Fibroblast of lung (primary cell): ENCODE measurements around the gene NUBPL. TPM values are rescaled to one million over a fixed set of nuclear protein-coding genes. Genes with fewer than 3 reads are reported as not detected.

ENCODE experiments used
- DNase-seq, 2 donors: peaks; one replicate each; pipeline versions ENCODE4 v3.0.0 to v3.0.0-alpha.2; 2010; ENCODE audit warnings: low read depth in 2 of 2
- H2AFZ ChIP-seq: 2 replicates; pipeline ENCODE4 v1.5.1; 2012; ENCODE audit warnings: low read length, control low read depth, inconsistent platforms
- H3K27ac ChIP-seq: 2 replicates; pipeline ENCODE4 v1.5.1; 2011; ENCODE audit warnings: low read length, control low read depth; ENCODE audit not compliant: insufficient read depth
- H3K27me3 ChIP-seq: 2 replicates; pipeline ENCODE4 v1.5.1; 2011; ENCODE audit warnings: mild to moderate bottlenecking, low read length; ENCODE audit not compliant: control insufficient read depth, insufficient read depth
- H3K36me3 ChIP-seq: 2 replicates; pipeline ENCODE4 v1.5.1; 2011; ENCODE audit warnings: low read length; ENCODE audit not compliant: control insufficient read depth, insufficient read depth
- H3K4me1 ChIP-seq: 2 replicates; pipeline ENCODE4 v1.5.1; 2011; ENCODE audit warnings: low read length; ENCODE audit not compliant: control insufficient read depth, insufficient read depth; ENCODE audit errors: extremely low read depth
- H3K4me2 ChIP-seq: 2 replicates; pipeline ENCODE4 v1.5.1; 2011; ENCODE audit warnings: low read length, control low read depth; ENCODE audit not compliant: insufficient read depth; ENCODE audit errors: extremely low read depth
- H3K4me3 ChIP-seq, 4 experiments: fragments of 200-600 bp in 1 of 4; sonication (generic) in 1 of 4; replicated peaks in 1 of 4; 2 replicates each; pipeline ENCODE4 v1.5.1; 2011 to 2016; ENCODE audit warnings: low read length in 4 of 4, low read depth in 3 of 4, mild to moderate bottlenecking in 3 of 4, control low read depth in 2 of 4, inconsistent platforms in 1 of 4, mixed read lengths in 1 of 4; ENCODE audit not compliant: insufficient read depth in 1 of 4; ENCODE audit errors: control extremely low read depth in 1 of 4
- H3K79me2 ChIP-seq: 2 replicates; pipeline ENCODE4 v1.5.1; 2012; ENCODE audit warnings: mild to moderate bottlenecking, low read length, inconsistent platforms; ENCODE audit not compliant: control insufficient read depth, insufficient read depth
- H3K9ac ChIP-seq: 2 replicates; pipeline ENCODE4 v1.5.1; 2011; ENCODE audit warnings: mild to moderate bottlenecking, low read length, control low read depth; ENCODE audit not compliant: insufficient read depth
- H3K9me3 ChIP-seq: 2 replicates; pipeline ENCODE4 v1.5.1; 2012; ENCODE audit warnings: low read depth, low read length; ENCODE audit not compliant: control insufficient read depth, insufficient read depth
- H4K20me1 ChIP-seq: 2 replicates; pipeline ENCODE4 v1.5.1; 2011; ENCODE audit warnings: low read length; ENCODE audit not compliant: control insufficient read depth, insufficient read depth; ENCODE audit errors: extremely low read depth
- CTCF ChIP-seq, 2 donors: IDR thresholded peaks in 1 of 2; conservative IDR thresholded peaks in 1 of 2; 1 replicate in 1 of 2; 2 replicates in 1 of 2; pipeline ENCODE4 v1.5.1; 2011 to 2012; ENCODE audit warnings: low read length in 2 of 2, control low read depth in 1 of 2, inconsistent platforms in 1 of 2, low read depth in 1 of 2, mild to moderate bottlenecking in 1 of 2
- EZH2 ChIP-seq: IDR thresholded peaks from 2 replicates; pipeline ENCODE4 v1.5.1; 2012; ENCODE audit warnings: low read length, control low read depth, mild to moderate bottlenecking; ENCODE audit errors: missing control alignments
- polyA plus RNA-seq, 2 donors: library from polyadenylated mRNA; depleted of rRNA in 1 of 2; stranded (reverse) in 1 of 2; unstranded in 1 of 2; fragments of >200 nt; gene quantifications; 2 replicates each; pipeline ENCODE4 v1.2.1, GENCODE V29; 2011 to 2012; ENCODE audit warnings: missing spikeins in 1 of 2
- total RNA-seq: library from RNA; depleted of rRNA; stranded (reverse); fragments of >200 nt; gene quantifications from 2 replicates; pipeline ENCODE4 v1.2.1, GENCODE V29; 2014

Gene NUBPL
- total and polyA plus RNA-seq, 2 donors (not counting 1 experiment from before 2014, with no cell fraction given), result 9.0 to 10.7 TPM

GRCh38 chr14:31837031-31837430, 275.8 kb downstream of the NUBPL start:
- no peak overlapping the region for H2AFZ ChIP-seq
- no peaks in the 10 kb centered on the region for H4K20me1 ChIP-seq
- H3K4me1 ChIP-seq, result no peaks in the 10 kb centered on the region
- H3K4me2 ChIP-seq, result no peak overlapping the region
- H3K27ac ChIP-seq, result no peak overlapping the region
- no peaks in the 10 kb centered on the region for H3K79me2 ChIP-seq
- TF ChIP-seq EZH2 (no peak), CTCF (conservative IDR thresholded peaks at IDR 0.05 in 1 of 2, IDR thresholded peaks at IDR 0.05 in 1 of 2; ENCODE audit: low read depth in 1 of 2, low read length in 2 of 2) (no peak)
- no peaks in the 10 kb centered on the region for H3K36me3 ChIP-seq
- no peak overlapping the region for H3K9ac ChIP-seq
- H3K9me3 ChIP-seq, result no peaks in the 10 kb centered on the region
- H3K27me3 ChIP-seq, result no peaks in the 10 kb centered on the region
- DNase-seq, result no peak
- H3K4me3 ChIP-seq, result no peak overlapping the region

- Histone ChIP-seq H3K9ac (no peak overlapping the region), H3K27me3 (no peaks in the 10 kb centered on the region), H3K9me3 (no peaks in the 10 kb centered on the region), H3K4me2 (no peak overlapping the region), H3K4me3 (no peak overlapping the region), H3K36me3 (no peaks in the 10 kb centered on the region), H4K20me1 (no peaks in the 10 kb centered on the region), H3K79me2 (no peaks in the 10 kb centered on the region), H3K27ac (no peak overlapping the region), H3K4me1 (no peaks in the 10 kb centered on the region), H2AFZ (no peak overlapping the region)
- DNase-seq, result peak in 1 of 2 donors; percentile 25
- TF ChIP-seq CTCF (conservative IDR thresholded peaks at IDR 0.05 in 1 of 2, IDR thresholded peaks at IDR 0.05 in 1 of 2; ENCODE audit: low read depth in 1 of 2, low read length in 2 of 2) (no peak), EZH2 (no peak)
These were observed 281.7 kb downstream of the NUBPL start for GRCh38 chr14:31842899-31843298.

GRCh38 chr14:31843361-31844091, 282.3 kb downstream of the NUBPL start:
- no peaks in the 10 kb centered on the region for H3K4me1 ChIP-seq
- H2AFZ ChIP-seq, result no peak overlapping the region
- no peaks in the 10 kb centered on the region for H3K9me3 ChIP-seq
- H4K20me1 ChIP-seq, result no peaks in the 10 kb centered on the region
- H3K79me2 ChIP-seq, result no peaks in the 10 kb centered on the region
- no peak overlapping the region for H3K27ac ChIP-seq
- TF ChIP-seq EZH2, result no peak
- no peak for TF ChIP-seq CTCF (conservative IDR thresholded peaks at IDR 0.05 in 1 of 2, IDR thresholded peaks at IDR 0.05 in 1 of 2; ENCODE audit: low read depth in 1 of 2, low read length in 2 of 2)
- H3K27me3 ChIP-seq, result no peaks in the 10 kb centered on the region
- H3K4me3 ChIP-seq, result no peak overlapping the region
- DNase-seq, result peak in 1 of 2 donors; percentile 24
- no peak overlapping the region for H3K4me2 ChIP-seq
- no peak overlapping the region for H3K9ac ChIP-seq
- no peaks in the 10 kb centered on the region for H3K36me3 ChIP-seq
